Neuronal stem cell (in vitro differentiated cells): Measurements from ENCODE around the gene CYP27A1.
A peak's percentile ranks its signal among the peaks of the same experiment; 100 is the strongest.

Experiments
- DNase-seq: peaks from one replicate; pipeline ENCODE4 v3.0.0-alpha.2; 2013; ENCODE audit warnings: low spot score
- H2AFZ ChIP-seq: one replicate; pipeline ENCODE4 v1.6.1; 2013; ENCODE audit warnings: mild to moderate bottlenecking, low read length, inconsistent platforms
- H2AK5ac ChIP-seq: 2 replicates; pipeline ENCODE4 v1.6.1; 2013; ENCODE audit warnings: low read depth, mild to moderate bottlenecking, inconsistent platforms, low read length, moderate library complexity, mixed read lengths
- H2BK120ac ChIP-seq: 2 replicates; pipeline ENCODE4 v1.6.1; 2013; ENCODE audit warnings: low read depth, mild to moderate bottlenecking, inconsistent platforms, low read length, moderate library complexity, mixed read lengths
- H2BK12ac ChIP-seq: one replicate; pipeline ENCODE4 v1.6.1; 2013; ENCODE audit warnings: low read length, inconsistent platforms
- H2BK15ac ChIP-seq: 2 replicates; pipeline ENCODE4 v1.6.1; 2013; ENCODE audit warnings: mild to moderate bottlenecking, low read length, inconsistent platforms, mixed read lengths
- H2BK5ac ChIP-seq: one replicate; pipeline ENCODE4 v1.6.1; 2013; ENCODE audit warnings: inconsistent platforms, mild to moderate bottlenecking, low read length, moderate library complexity
- H3K14ac ChIP-seq: one replicate; pipeline ENCODE4 v1.6.1; 2013; ENCODE audit warnings: low read length, inconsistent platforms
- H3K18ac ChIP-seq: 2 replicates; pipeline ENCODE4 v1.6.1; 2013; ENCODE audit warnings: low read length, inconsistent platforms
- H3K23ac ChIP-seq: 2 replicates; pipeline ENCODE4 v1.6.1; 2013; ENCODE audit warnings: low read depth, mild to moderate bottlenecking, mixed read lengths, low read length, inconsistent platforms; ENCODE audit not compliant: poor library complexity
- H3K27ac ChIP-seq: replicated peaks from 3 replicates; pipeline ENCODE4 v1.5.1; 2013; ENCODE audit warnings: low read length, inconsistent platforms
- H3K27me3 ChIP-seq, 3 experiments: 2 replicates each; pipeline ENCODE4 v1.6.1; 2013; ENCODE audit warnings: low read length in 3 of 3, mild to moderate bottlenecking in 2 of 3, inconsistent platforms in 1 of 3, low read depth in 1 of 3, mixed read lengths in 1 of 3, moderate library complexity in 1 of 3; ENCODE audit not compliant: control insufficient read depth in 3 of 3, insufficient read depth in 3 of 3
- H3K36me3 ChIP-seq, 2 donors: replicated peaks in 1 of 2; 2 replicates each; pipeline ENCODE4 v1.6.1; 2013; ENCODE audit warnings: low read length in 2 of 2; ENCODE audit not compliant: control insufficient read depth in 2 of 2, insufficient read depth in 2 of 2
- H3K4ac ChIP-seq: 2 replicates; pipeline ENCODE4 v1.6.1; 2013; ENCODE audit warnings: inconsistent platforms, mild to moderate bottlenecking, low read length, moderate library complexity
- H3K4me1 ChIP-seq, 2 donors: 1 replicate in 1 of 2; 2 replicates in 1 of 2; pipeline ENCODE4 v1.6.1; 2013; ENCODE audit warnings: low read length in 2 of 2, low read depth in 1 of 2; ENCODE audit not compliant: control insufficient read depth in 2 of 2, insufficient read depth in 1 of 2
- H3K4me2 ChIP-seq: one replicate; pipeline ENCODE4 v1.6.1; 2013; ENCODE audit warnings: mild to moderate bottlenecking, low read length, inconsistent platforms; ENCODE audit not compliant: insufficient read depth, poor library complexity, severe bottlenecking
- H3K4me3 ChIP-seq, 2 donors: 2 replicates each; pipeline ENCODE4 v1.5.1; 2013; ENCODE audit warnings: low read length in 2 of 2, mild to moderate bottlenecking in 2 of 2, inconsistent platforms in 1 of 2, moderate library complexity in 1 of 2
- H3K79me1 ChIP-seq: one replicate; pipeline ENCODE4 v1.6.1; 2013; ENCODE audit warnings: low read depth, mild to moderate bottlenecking, inconsistent platforms, low read length, moderate library complexity
- H3K9ac ChIP-seq: one replicate; pipeline ENCODE4 v1.6.1; 2013; ENCODE audit warnings: mild to moderate bottlenecking, low read depth, low read length, inconsistent platforms; ENCODE audit not compliant: poor library complexity
- H3K9me3 ChIP-seq, 2 donors: replicated peaks in 1 of 2; 2 replicates each; pipeline versions ENCODE3 to v1.6.1; 2013; ENCODE audit warnings: low read length in 2 of 2, mild to moderate bottlenecking in 2 of 2, inconsistent platforms in 1 of 2, low read depth in 1 of 2, mixed read lengths in 1 of 2, moderate library complexity in 1 of 2; ENCODE audit not compliant: control insufficient read depth in 2 of 2, insufficient read depth in 1 of 2
- H4K8ac ChIP-seq: one replicate; pipeline ENCODE4 v1.6.1; 2013; ENCODE audit warnings: low read depth, mild to moderate bottlenecking, inconsistent platforms, low read length, moderate library complexity
- H4K91ac ChIP-seq: one replicate; pipeline ENCODE4 v1.6.1; 2013; ENCODE audit warnings: low read length, low read depth, mild to moderate bottlenecking, inconsistent platforms; ENCODE audit not compliant: poor library complexity
- WGBS, 2 donors: extraction: QIAGEN DNeasy Blood & Tissue Kit; methylation state at CpG; one replicate each; pipeline ENCODE4 v1.1.7; 2013; ENCODE audit warnings: missing lambda C conversion rate in 2 of 2, mixed read lengths in 1 of 2; ENCODE audit not compliant: insufficient read length in 2 of 2, insufficient replicate concordance in 1 of 2; ENCODE audit errors: extremely low coverage in 2 of 2; 5-methylcytosine and 5-hydroxymethylcytosine counted together

The CYP27A1 gene

GRCh38 chr2:218855305-218856166, 73.6 kb downstream of the CYP27A1 start:
- Histone ChIP-seq H3K27me3 (peaks cover 40 to 87% (median 74%) of the 10 kb centered on the region in 3 experiments), H3K79me1 (no peaks in the 10 kb centered on the region)
- no CpG with 5 or more reads among the region's 14 CpGs for whole genome bisulfite sequencing, 2 donors

GRCh38 chr2:218856167-218856895, 74.4 kb downstream of the CYP27A1 start:
- Histone ChIP-seq H2BK120ac (no peak overlapping the region), H3K27me3 (peaks cover 40 to 86% (median 79%) of the 10 kb centered on the region in 3 experiments), H3K14ac (no peak overlapping the region), H3K79me1 (no peaks in the 10 kb centered on the region), H3K27ac (no peak overlapping the region), H3K23ac (no peak overlapping the region), H2BK15ac (no peak overlapping the region), H2AK5ac (no peak overlapping the region), H3K4me2 (no peak overlapping the region), H2BK12ac (no peak overlapping the region), H3K36me3 (no peaks in the 10 kb centered on the region), H4K8ac (no peak overlapping the region), H2AFZ (no peak overlapping the region), H3K9me3 (no peaks in the 10 kb centered on the region), H2BK5ac (no peak overlapping the region), H3K9ac (no peak overlapping the region), H3K4me3 (no peak overlapping the region), H3K4me1 (peaks cover 12 to 13% of the 10 kb centered on the region in 2 donors), H3K18ac (no peak overlapping the region), H3K4ac (no peak overlapping the region), H4K91ac (no peak overlapping the region)
- WGBS, 2 donors: no CpG with 5 or more reads among the region's 12 CpGs
- no peak for DNase-seq

More at GRCh38 chr2:218855305-218856166, 73.6 kb downstream of the CYP27A1 start:
- Histone ChIP-seq H3K18ac (no peak overlapping the region), H3K23ac (no peak overlapping the region), H2BK12ac (no peak overlapping the region), H2AFZ (no peak overlapping the region), H3K4me1 (peaks cover 10 to 12% of the 10 kb centered on the region in 2 donors), H2BK5ac (no peak overlapping the region), H2BK15ac (no peak overlapping the region), H3K36me3 (no peaks in the 10 kb centered on the region), H2AK5ac (no peak overlapping the region), H3K4me3 (no peak overlapping the region), H3K27ac (no peak overlapping the region), H3K4ac (no peak overlapping the region), H3K14ac (peak overlapping the region; percentile 26), H4K8ac (no peak overlapping the region), H2BK120ac (no peak overlapping the region), H3K4me2 (no peak overlapping the region), H4K91ac (no peak overlapping the region), H3K9ac (no peak overlapping the region), H3K9me3 (no peaks in the 10 kb centered on the region)
- DNase-seq: no peak

GRCh38 chr2:218856896-218857243, 74.9 kb downstream of the CYP27A1 start:
- peaks cover 12 to 13% of the 10 kb centered on the region in 2 donors for H3K4me1 ChIP-seq
- peaks cover 40 to 90% (median 84%) of the 10 kb centered on the region in 3 experiments for H3K27me3 ChIP-seq
- H3K9ac ChIP-seq: no peak overlapping the region
- H2AK5ac ChIP-seq: no peak overlapping the region
- DNase-seq: no peak
- no peak overlapping the region for H3K23ac ChIP-seq
- H2BK5ac ChIP-seq: no peak overlapping the region
- H4K8ac ChIP-seq: no peak overlapping the region
- H2AFZ ChIP-seq: no peak overlapping the region
- H3K18ac ChIP-seq: no peak overlapping the region
- no peak overlapping the region for H3K4me3 ChIP-seq
- WGBS, 2 donors: no CpG with 5 or more reads among the region's 1 CpG
- no peak overlapping the region for H2BK12ac ChIP-seq
- H3K4ac ChIP-seq: no peak overlapping the region
- H3K79me1 ChIP-seq: no peaks in the 10 kb centered on the region
- H3K14ac ChIP-seq: no peak overlapping the region
- H2BK120ac ChIP-seq: no peak overlapping the region
- no peak overlapping the region for H3K4me2 ChIP-seq
- H2BK15ac ChIP-seq: no peak overlapping the region
- H3K27ac ChIP-seq: no peak overlapping the region
- H3K36me3 ChIP-seq: no peaks in the 10 kb centered on the region
- no peak overlapping the region for H4K91ac ChIP-seq
- no peaks in the 10 kb centered on the region for H3K9me3 ChIP-seq
